ENCODE results near the gene SLC36A1. TPM values are rescaled to one million over a fixed set of nuclear protein-coding genes. Genes with fewer than 3 reads are reported as not detected.
"Not testable (repeated sequence)": the region's sequence is repeated elsewhere in the genome, so short reads cannot be mapped to it uniquely, and the experiment has no call there.

The SLC36A1 gene
- total and polyA plus RNA-seq, 2 donors (not counting 1 experiment from before 2014, with no cell fraction given) = 4.6 to 18.9 TPM

GRCh38 chr5:151499501-151500035 is 52.2 kb downstream of the SLC36A1 start:
- Histone ChIP-seq H3K27me3 (ENCODE audit: control insufficient read depth, insufficient read depth, low read length) (no peaks in the 10 kb centered on the region), H3K27ac (ENCODE audit: insufficient read depth, low read length) (no peak overlapping the region), H4K20me1 (ENCODE audit: control insufficient read depth, extremely low read depth, insufficient read depth, low read length) (no peaks in the 10 kb centered on the region), H3K4me3 (replicated peaks in 1 of 4; ENCODE audit: control extremely low read depth in 1 of 4, insufficient read depth in 1 of 4, low read depth in 3 of 4, low read length in 4 of 4) (no peak overlapping the region), H3K9ac (ENCODE audit: insufficient read depth, low read length) (no peak overlapping the region), H3K4me1 (ENCODE audit: control insufficient read depth, extremely low read depth, insufficient read depth, low read length) (no peaks in the 10 kb centered on the region), H3K36me3 (ENCODE audit: control insufficient read depth, insufficient read depth, low read length) (no peaks in the 10 kb centered on the region), H2AFZ (ENCODE audit: low read length) (no peak overlapping the region), H3K79me2 (ENCODE audit: control insufficient read depth, insufficient read depth, low read length) (no peaks in the 10 kb centered on the region), H3K4me2 (ENCODE audit: extremely low read depth, insufficient read depth, low read length) (no peak overlapping the region), H3K9me3 (ENCODE audit: control insufficient read depth, insufficient read depth, low read depth, low read length) (no peaks in the 10 kb centered on the region)
- TF ChIP-seq CTCF (conservative IDR thresholded peaks at IDR 0.05 in 1 of 2, IDR thresholded peaks at IDR 0.05 in 1 of 2; ENCODE audit: low read depth in 1 of 2, low read length in 2 of 2) (no peak), EZH2 (IDR thresholded peaks at IDR 0.05; ENCODE audit: low read length, missing control alignments) (no peak)
- peak in 1 of 2 donors; percentile 34 for DNase-seq (ENCODE audit: low read depth in 2 of 2)

- no peak for TF ChIP-seq EZH2 (IDR thresholded peaks at IDR 0.05; ENCODE audit: low read length, missing control alignments)
- TF ChIP-seq CTCF (conservative IDR thresholded peaks at IDR 0.05 in 1 of 2, IDR thresholded peaks at IDR 0.05 in 1 of 2; ENCODE audit: low read depth in 1 of 2, low read length in 2 of 2) = no peak
- Histone ChIP-seq H3K27me3 (ENCODE audit: control insufficient read depth, insufficient read depth, low read length) (no peaks in the 10 kb centered on the region), H3K4me2 (ENCODE audit: extremely low read depth, insufficient read depth, low read length) (no peak overlapping the region), H2AFZ (ENCODE audit: low read length) (no peak overlapping the region), H3K9ac (ENCODE audit: insufficient read depth, low read length) (no peak overlapping the region), H3K4me1 (ENCODE audit: control insufficient read depth, extremely low read depth, insufficient read depth, low read length) (no peaks in the 10 kb centered on the region), H3K27ac (ENCODE audit: insufficient read depth, low read length) (no peak overlapping the region), H3K9me3 (ENCODE audit: control insufficient read depth, insufficient read depth, low read depth, low read length) (no peaks in the 10 kb centered on the region), H3K36me3 (ENCODE audit: control insufficient read depth, insufficient read depth, low read length) (no peaks in the 10 kb centered on the region), H3K4me3 (replicated peaks in 1 of 4; ENCODE audit: control extremely low read depth in 1 of 4, insufficient read depth in 1 of 4, low read depth in 3 of 4, low read length in 4 of 4) (no peak overlapping the region), H3K79me2 (ENCODE audit: control insufficient read depth, insufficient read depth, low read length) (no peaks in the 10 kb centered on the region), H4K20me1 (ENCODE audit: control insufficient read depth, extremely low read depth, insufficient read depth, low read length) (no peaks in the 10 kb centered on the region)
- DNase-seq (ENCODE audit: low read depth in 2 of 2) = no peak
Measured at GRCh38 chr5:151504006-151504405, 56.6 kb downstream of the SLC36A1 start.

GRCh38 chr5:151508308-151508707 is 60.9 kb downstream of the SLC36A1 start:
- not testable (repeated sequence) for H3K4me1 ChIP-seq (ENCODE audit: control insufficient read depth, extremely low read depth, insufficient read depth, low read length); H3K27ac ChIP-seq (ENCODE audit: insufficient read depth, low read length); DNase-seq (ENCODE audit: low read depth in 2 of 2); H3K9ac ChIP-seq (ENCODE audit: insufficient read depth, low read length); H2AFZ ChIP-seq (ENCODE audit: low read length); H3K79me2 ChIP-seq (ENCODE audit: control insufficient read depth, insufficient read depth, low read length); H3K9me3 ChIP-seq (ENCODE audit: control insufficient read depth, insufficient read depth, low read depth, low read length); H4K20me1 ChIP-seq (ENCODE audit: control insufficient read depth, extremely low read depth, insufficient read depth, low read length); H3K27me3 ChIP-seq (ENCODE audit: control insufficient read depth, insufficient read depth, low read length); H3K36me3 ChIP-seq (ENCODE audit: control insufficient read depth, insufficient read depth, low read length); H3K4me2 ChIP-seq (ENCODE audit: extremely low read depth, insufficient read depth, low read length); H3K4me3 ChIP-seq (replicated peaks in 1 of 4; ENCODE audit: control extremely low read depth in 1 of 4, insufficient read depth in 1 of 4, low read depth in 3 of 4, low read length in 4 of 4)

All from fibroblast of lung (primary cell).